OCI-LY1 (cell line): Measurements from ENCODE around the gene SMAD3.

Source experiments
- H2AFZ ChIP-seq: fragments of 200-600 bp; sonication (generic), shearing (Covaris generic); 2 replicates; pipeline ENCODE4 v1.6.0; 2014; ENCODE audit warnings: antibody characterized with exemption, mild to moderate bottlenecking, low read length
- H3F3A ChIP-seq: fragments of 200-600 bp; sonication (generic), shearing (Covaris generic); 2 replicates; pipeline ENCODE4 v1.6.0; 2014; ENCODE audit warnings: mild to moderate bottlenecking, antibody characterized with exemption, low read length, moderate library complexity; ENCODE audit not compliant: insufficient read depth
- H3K27ac ChIP-seq: fragments of 200-600 bp; sonication (generic); 2 replicates; pipeline ENCODE4 v1.5.1; 2014; ENCODE audit warnings: low read length, mixed run types, mild to moderate bottlenecking, low read depth; ENCODE audit not compliant: poor library complexity, severe bottlenecking
- H3K27me3 ChIP-seq: fragments of 200-600 bp; sonication (generic); 2 replicates; pipeline ENCODE4 v1.6.0; 2014; ENCODE audit warnings: antibody characterized with exemption, mild to moderate bottlenecking, low read length, moderate library complexity; ENCODE audit not compliant: insufficient read depth
- H3K36me3 ChIP-seq: fragments of 200-600 bp; sonication (generic); 2 replicates; pipeline ENCODE4 v1.6.1; 2014; ENCODE audit warnings: mild to moderate bottlenecking, antibody characterized with exemption, low read length, moderate library complexity, mixed read lengths; ENCODE audit not compliant: insufficient read depth
- H3K4me1 ChIP-seq: fragments of 200-600 bp; sonication (generic); 2 replicates; pipeline ENCODE4 v1.5.1; 2014; ENCODE audit warnings: mild to moderate bottlenecking, low read length, moderate library complexity; ENCODE audit not compliant: insufficient read depth, severe bottlenecking
- H3K4me2 ChIP-seq: fragments of 200-600 bp; sonication (generic), shearing (Covaris generic); 2 replicates; pipeline ENCODE4 v1.6.1; 2014; ENCODE audit warnings: low read length
- H3K4me3 ChIP-seq: fragments of 200-600 bp; sonication (generic); 2 replicates; pipeline ENCODE4 v1.5.1; 2014; ENCODE audit warnings: low read length, low read depth, mild to moderate bottlenecking, mixed read lengths; ENCODE audit not compliant: poor library complexity, severe bottlenecking
- H3K79me2 ChIP-seq: fragments of 200-600 bp; shearing (Covaris generic); 2 replicates; pipeline ENCODE4 v1.6.1; 2016; ENCODE audit warnings: mixed run types, low read length, mixed read lengths; ENCODE audit not compliant: insufficient read depth
- H3K9ac ChIP-seq: fragments of 200-600 bp; sonication (generic), shearing (Covaris generic); 2 replicates; pipeline ENCODE4 v1.6.1; 2014; ENCODE audit warnings: mild to moderate bottlenecking, low read length, mixed read lengths
- H3K9me2 ChIP-seq: fragments of 200-600 bp; sonication (generic), shearing (Covaris generic); 2 replicates; pipeline ENCODE4 v1.6.1; 2014; ENCODE audit warnings: low read depth, mild to moderate bottlenecking, low read length, mixed read lengths
- H3K9me3 ChIP-seq: fragments of 200-600 bp; shearing (Covaris generic); 2 replicates; pipeline ENCODE4 v1.6.1; 2014; ENCODE audit warnings: low read length, mixed read lengths
- H4K20me1 ChIP-seq: fragments of 200-600 bp; sonication (generic), shearing (Covaris generic); 2 replicates; pipeline ENCODE4 v1.6.0; 2016; ENCODE audit warnings: mild to moderate bottlenecking, low read length; ENCODE audit not compliant: insufficient read depth
- CTCF ChIP-seq: fragments of 200-600 bp; sonication (generic), shearing (Covaris generic); IDR thresholded peaks from 2 replicates; pipeline ENCODE4 v1.5.1; 2017; ENCODE audit warnings: mild to moderate bottlenecking, antibody characterized with exemption, low read length, moderate library complexity, mixed read lengths
- EZH2 ChIP-seq: fragments of 200-600 bp; sonication (generic), shearing (Covaris generic); IDR thresholded peaks from 2 replicates; pipeline ENCODE4 v1.8.0; 2017; ENCODE audit warnings: borderline replicate concordance, mixed run types, mild to moderate bottlenecking, antibody characterized with exemption, low read length, moderate library complexity, mixed read lengths

Gene SMAD3

GRCh38 chr15:67210555-67211168 lies 145.3 kb downstream of the SMAD3 start:
- TF ChIP-seq EZH2 (no peak), CTCF (no peak)

GRCh38 chr15:67212684-67213367 lies 147.4 kb downstream of the SMAD3 start:
- Histone ChIP-seq H2AFZ (no peak overlapping the region), H3K9me3 (no peaks in the 10 kb centered on the region), H3K9me2 (no peaks in the 10 kb centered on the region), H4K20me1 (no peaks in the 10 kb centered on the region), H3F3A (no peaks in the 10 kb centered on the region), H3K4me3 (no peak overlapping the region), H3K4me1 (no peaks in the 10 kb centered on the region), H3K36me3 (peaks cover 21% of the 10 kb centered on the region), H3K27me3 (no peaks in the 10 kb centered on the region), H3K27ac (no peak overlapping the region), H3K9ac (no peak overlapping the region), H3K79me2 (no peaks in the 10 kb centered on the region), H3K4me2 (no peak overlapping the region)
- TF ChIP-seq EZH2: no peak
- TF ChIP-seq CTCF: no peak

More at GRCh38 chr15:67210555-67211168, 145.3 kb downstream of the SMAD3 start:
- H3K4me3 ChIP-seq: no peak overlapping the region
- no peaks in the 10 kb centered on the region for H3K9me2 ChIP-seq
- no peak overlapping the region for H3K9ac ChIP-seq
- H3K27me3 ChIP-seq: no peaks in the 10 kb centered on the region
- no peaks in the 10 kb centered on the region for H3K9me3 ChIP-seq
- H3K27ac ChIP-seq: no peak overlapping the region
- no peak overlapping the region for H2AFZ ChIP-seq
- H3K36me3 ChIP-seq: peaks cover 27% of the 10 kb centered on the region
- H4K20me1 ChIP-seq: no peaks in the 10 kb centered on the region
- no peaks in the 10 kb centered on the region for H3K79me2 ChIP-seq
- no peaks in the 10 kb centered on the region for H3K4me1 ChIP-seq
- no peaks in the 10 kb centered on the region for H3F3A ChIP-seq
- no peak overlapping the region for H3K4me2 ChIP-seq

GRCh38 chr15:67215102-67215501 lies 149.7 kb downstream of the SMAD3 start:
- no peak overlapping the region for H3K9ac ChIP-seq
- H3K79me2 ChIP-seq: no peaks in the 10 kb centered on the region
- no peaks in the 10 kb centered on the region for H3K9me3 ChIP-seq
- no peak overlapping the region for H3K4me3 ChIP-seq
- no peak for TF ChIP-seq CTCF
- TF ChIP-seq EZH2: no peak
- no peak overlapping the region for H3K4me2 ChIP-seq
- H2AFZ ChIP-seq: no peak overlapping the region
- peaks cover 15% of the 10 kb centered on the region; the same call in 1 of the 2 replicates for H3K36me3 ChIP-seq
- no peaks in the 10 kb centered on the region for H4K20me1 ChIP-seq
- no peaks in the 10 kb centered on the region for H3F3A ChIP-seq
- H3K27me3 ChIP-seq: no peaks in the 10 kb centered on the region
- no peaks in the 10 kb centered on the region for H3K4me1 ChIP-seq
- no peak overlapping the region for H3K27ac ChIP-seq
- H3K9me2 ChIP-seq: no peaks in the 10 kb centered on the region
